ENCODE measurements around the gene MFAP4. TPM values are rescaled to one million over a fixed set of nuclear protein-coding genes. Genes with fewer than 3 reads are reported as not detected.
"Not testable (repeated sequence)": the region's sequence is repeated elsewhere in the genome, so short reads cannot be mapped to it uniquely, and the experiment has no call there.

Gene MFAP4
- total RNA-seq, 1 donor from 2014 or later = 126 TPM

- no peak for DNase-seq
These were observed 17.0 kb downstream of the MFAP4 start for GRCh38 chr17:19369846-19370492.

DNA sequence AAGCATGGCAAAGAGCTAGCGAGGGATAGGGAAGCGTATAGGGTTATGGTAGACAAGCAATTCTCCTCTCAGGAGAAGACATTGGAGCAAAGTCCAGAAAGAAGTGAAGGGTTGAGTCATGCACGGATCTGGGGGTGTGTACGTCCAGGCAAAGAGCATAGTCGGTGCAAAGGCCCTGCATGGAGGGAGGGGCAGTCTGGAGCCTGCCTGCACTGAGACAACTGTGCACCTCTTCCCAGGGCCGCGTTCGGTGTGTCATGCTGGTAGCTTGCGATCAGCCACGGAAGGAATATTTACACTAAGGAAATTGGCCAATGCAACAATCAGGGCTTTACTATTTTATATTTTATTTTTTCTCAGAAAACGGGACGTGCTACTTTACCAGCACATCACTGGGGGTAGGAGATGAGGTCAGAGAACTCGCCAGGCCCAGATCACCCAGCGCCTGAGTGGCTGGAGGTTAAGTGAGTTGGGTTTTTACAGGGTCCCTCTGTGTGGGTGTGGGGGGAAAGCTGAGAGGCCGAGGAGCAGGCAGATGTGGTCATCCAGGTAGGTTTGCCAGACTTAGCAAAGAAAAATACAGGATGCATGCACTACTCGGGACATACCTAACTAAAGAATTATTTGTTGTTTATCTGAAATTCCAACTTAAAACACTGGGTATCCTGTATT is 17.7 kb downstream of the MFAP4 start:
- DNase-seq = no peak

DNA sequence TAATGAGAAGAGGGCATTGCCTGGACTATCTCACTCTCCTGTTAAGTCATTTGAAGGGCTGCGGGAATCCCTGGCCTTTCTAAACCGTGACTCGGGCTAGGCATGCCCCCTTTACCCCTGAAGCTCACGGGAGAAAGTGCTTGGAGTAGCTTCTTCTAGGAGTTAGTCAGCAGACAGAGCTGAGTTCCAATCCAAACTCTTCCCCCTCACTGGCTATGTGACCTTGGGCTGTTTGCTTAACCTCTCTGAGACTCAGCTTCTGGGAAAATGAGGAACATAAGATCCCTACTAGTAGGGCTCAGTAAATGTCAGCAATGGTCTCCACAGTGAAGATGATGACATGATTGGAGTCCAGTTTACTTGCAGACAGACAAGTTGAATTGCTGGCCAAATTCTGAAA is 18.8 kb downstream of the MFAP4 start:
- DNase-seq = no peak

DNA sequence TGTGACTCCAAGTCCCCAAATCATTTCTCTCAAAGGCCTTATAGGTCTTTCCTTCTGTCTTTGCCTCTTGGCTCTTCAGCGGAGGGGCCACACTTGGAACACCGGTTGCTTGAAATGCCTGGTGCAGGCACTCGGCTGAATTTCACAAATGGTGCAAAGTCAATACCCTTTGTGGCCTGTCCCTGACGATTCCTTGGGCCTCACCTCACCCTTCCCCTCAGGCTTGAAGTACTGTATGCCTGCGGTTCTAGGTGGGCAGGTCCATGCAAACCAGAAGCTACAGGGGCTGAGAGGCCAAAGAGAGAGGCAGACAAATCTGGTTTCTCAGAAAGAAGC is 20.4 kb downstream of the MFAP4 start:
- no peak for DNase-seq

GRCh38 chr17:19365833-19366636 is 21.0 kb downstream of the MFAP4 start:
- DNase-seq = no peak

DNA sequence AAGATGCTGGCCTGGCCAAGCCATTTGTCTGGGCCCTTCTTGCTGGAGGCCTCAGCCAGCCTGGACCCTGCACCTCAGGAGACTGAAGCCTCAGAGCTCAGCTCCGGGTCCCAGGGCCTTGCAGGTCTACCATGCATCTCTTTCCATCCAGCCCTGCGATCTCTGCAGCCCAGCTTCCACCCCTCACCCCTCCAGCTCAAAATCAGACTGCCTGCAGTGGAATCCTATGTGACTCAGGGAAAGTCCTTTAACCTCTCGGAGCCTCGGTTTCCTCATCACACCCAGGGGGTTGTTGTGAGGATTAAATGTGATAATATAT is 21.5 kb downstream of the MFAP4 start:
- no peak for DNase-seq

- no peak for DNase-seq
These were observed 22.1 kb downstream of the MFAP4 start for GRCh38 chr17:19364699-19365498.

- no peak for DNase-seq
These were observed 23.4 kb downstream of the MFAP4 start for GRCh38 chr17:19363460-19364035.

GRCh38 chr17:19363114-19363438 is 23.9 kb downstream of the MFAP4 start:
- no peak for DNase-seq

- DNase-seq = peak; percentile 92
These were observed 24.5 kb downstream of the MFAP4 start, which contains the start of gene B9D1 for GRCh38 chr17:19362277-19363113. B9D1 (minus strand) TSS chr17:19362723; CDS start chr17:19362569, 154 bp downstream.

GRCh38 chr17:19361944-19362276 is 25.1 kb downstream of the MFAP4 start:
- DNase-seq = no peak

GRCh38 chr17:19361326-19361725 is 25.7 kb downstream of the MFAP4 start:
- DNase-seq = no peak

GRCh38 chr17:19360772-19361171 is 26.2 kb downstream of the MFAP4 start:
- DNase-seq = no peak

DNA sequence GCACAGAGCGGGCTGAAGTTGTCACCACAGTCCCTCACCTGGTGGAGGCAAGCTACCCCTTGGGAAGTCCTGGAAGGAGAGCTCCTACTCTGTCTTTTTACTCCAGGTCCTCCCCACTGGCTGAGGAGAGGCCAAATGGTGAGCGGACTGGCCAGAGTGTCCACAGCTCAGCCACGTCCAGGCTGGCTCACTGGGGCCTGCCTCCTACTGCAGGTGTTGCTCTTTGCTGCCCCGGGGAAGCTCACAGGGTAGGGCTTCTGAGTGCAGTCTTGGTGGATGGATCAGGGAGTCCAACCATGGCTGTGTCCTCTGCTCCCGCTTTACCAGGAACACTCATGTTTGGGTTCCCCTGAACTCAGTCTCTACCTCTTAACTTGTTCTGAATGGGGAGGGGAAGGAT is 27.1 kb downstream of the MFAP4 start:
- DNase-seq = no peak

GRCh38 chr17:19359151-19359550 is 27.8 kb downstream of the MFAP4 start:
- DNase-seq = no peak

DNA sequence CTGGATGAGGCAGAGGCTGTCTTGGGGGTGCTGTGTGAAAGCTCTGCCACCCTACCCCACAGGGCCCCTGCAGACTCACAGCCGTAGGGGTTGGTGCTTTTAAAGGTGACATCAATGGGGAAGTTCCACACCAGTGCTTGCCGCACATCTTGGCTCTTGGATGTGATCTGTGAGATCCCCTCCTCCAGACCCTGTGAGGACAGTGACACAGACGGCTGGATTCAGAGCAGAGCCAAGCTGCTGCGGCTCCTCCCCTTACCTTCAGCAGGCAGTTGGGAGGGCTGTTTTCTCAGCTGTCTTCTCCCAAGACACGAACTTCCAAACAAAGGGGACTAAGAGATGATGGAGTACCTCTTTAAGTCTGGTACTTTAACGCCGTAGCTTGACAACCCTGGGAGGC is 29.2 kb downstream of the MFAP4 start:
- no peak for DNase-seq

DNA sequence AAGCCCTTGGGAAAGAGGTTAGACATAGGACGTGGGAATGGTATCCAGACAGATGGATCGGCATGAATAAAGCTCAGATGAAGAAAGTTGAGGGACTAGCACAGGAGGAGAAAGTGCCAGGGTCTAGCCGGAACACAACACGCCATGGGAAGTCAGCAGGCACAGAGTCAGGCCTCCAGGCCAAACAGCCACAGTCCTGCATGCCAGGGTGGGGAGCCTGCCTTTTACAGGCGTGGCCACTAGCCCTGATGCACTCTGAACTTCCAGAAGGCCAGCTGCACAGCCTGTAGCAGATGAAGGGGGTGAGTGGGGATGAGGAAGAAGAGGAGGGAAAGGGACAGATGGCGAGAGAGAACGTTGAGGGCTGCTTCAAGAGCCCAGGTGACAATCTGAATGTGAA is 29.6 kb downstream of the MFAP4 start:
- DNase-seq = no peak

- DNase-seq = no peak
These were observed 32.2 kb downstream of the MFAP4 start for GRCh38 chr17:19354748-19355147.

DNA sequence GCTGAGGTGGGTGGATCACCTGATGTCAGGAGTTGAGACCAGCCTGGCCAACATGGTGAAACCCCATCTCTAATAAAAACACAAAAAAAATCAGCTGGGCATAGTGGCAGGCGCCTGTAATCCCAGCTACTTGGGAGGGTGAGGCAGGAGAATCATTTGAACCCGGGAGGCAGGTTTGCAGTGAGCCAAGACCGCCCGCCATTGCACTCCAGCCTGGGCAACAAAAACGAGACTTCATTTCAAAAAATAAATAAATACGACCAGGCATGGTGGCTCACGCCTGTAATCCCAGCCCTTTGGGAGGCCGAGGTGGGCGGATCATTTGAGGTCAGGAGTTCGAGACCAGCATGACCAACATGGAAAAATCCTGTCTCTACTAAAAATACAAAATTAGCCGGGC is 33.6 kb downstream of the MFAP4 start:
- DNase-seq = not testable (repeated sequence)

- DNase-seq = no peak
These were observed 38.2 kb downstream of the MFAP4 start for GRCh38 chr17:19348806-19349205.

GRCh38 chr17:19348081-19348650 is 38.8 kb downstream of the MFAP4 start:
- no peak for DNase-seq

Measured in skin of body (tissue), 2 donors.